Epithelial cell of proximal tubule (primary cell): ENCODE data around the gene COL4A2. TPM values are rescaled to one million over a fixed set of nuclear protein-coding genes. Genes with fewer than 3 reads are reported as not detected.
"Not testable (repeated sequence)": the region's sequence is repeated elsewhere in the genome, so short reads cannot be mapped to it uniquely, and the experiment has no call there.

Experiments used
- DNase-seq: peaks from one replicate; pipeline ENCODE4 v3.0.0-alpha.2; 2011; ENCODE audit warnings: low read depth
- H3K4me3 ChIP-seq: 2 replicates; pipeline ENCODE4 v1.5.1; 2011; ENCODE audit warnings: low read depth, mild to moderate bottlenecking, low read length
- CTCF ChIP-seq: conservative IDR thresholded peaks from 2 replicates; pipeline ENCODE4 v1.5.1; 2012; ENCODE audit warnings: low read depth, mild to moderate bottlenecking, low read length
- total RNA-seq: library from RNA; depleted of rRNA; stranded (reverse); fragments of >200 nt; gene quantifications from 2 replicates; pipeline ENCODE4 v1.2.3, GENCODE V29; 2015

The COL4A2 gene
- total RNA-seq, 1 donor from 2014 or later = 728 TPM

- H3K4me3 ChIP-seq = no peak overlapping the region
- no peak for TF ChIP-seq CTCF
- DNase-seq = no peak
Measured at GRCh38 chr13:110528911-110529310, 221.8 kb downstream of the COL4A2 start.

DNA sequence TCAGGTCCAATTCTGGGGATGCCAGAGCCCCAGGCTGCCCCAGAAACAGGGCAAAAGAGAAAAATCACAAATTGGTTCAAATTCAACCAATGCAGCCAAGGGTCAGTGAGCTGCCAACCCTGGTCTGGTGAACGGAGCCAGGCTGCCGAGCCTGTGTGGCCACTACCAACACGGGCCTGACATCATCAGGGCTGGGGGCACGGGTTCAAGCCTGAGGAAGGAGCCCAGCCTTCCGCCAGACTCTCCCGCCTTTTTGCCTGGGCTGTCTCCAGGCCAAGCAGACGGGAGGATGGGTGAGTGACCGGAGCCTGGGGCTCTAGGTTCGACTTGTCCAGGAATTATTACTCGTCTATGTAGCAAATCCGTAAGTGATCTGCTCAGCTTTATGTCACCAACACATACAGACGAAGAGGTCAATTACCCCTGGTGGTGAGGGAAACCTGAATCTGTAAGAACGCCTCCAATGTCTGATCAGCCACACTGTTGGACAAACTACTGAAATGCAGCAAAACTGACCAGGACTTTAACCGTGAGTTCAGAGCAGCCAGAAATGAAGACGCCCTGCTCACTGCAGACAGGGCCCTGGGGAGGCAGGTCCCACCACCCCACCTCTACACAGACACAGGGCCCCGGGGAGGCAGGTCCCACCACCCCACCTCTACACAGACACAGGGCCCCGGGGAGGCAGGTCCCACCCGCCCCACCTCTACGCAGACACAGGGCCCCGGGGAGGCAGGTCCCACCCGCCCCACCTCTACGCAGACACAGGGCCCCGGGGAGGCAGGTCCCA, 222.6 kb downstream of the COL4A2 start:
- no peak overlapping the region for H3K4me3 ChIP-seq
- DNase-seq = no peak
- TF ChIP-seq CTCF = no peak

- H3K4me3 ChIP-seq = no peak overlapping the region
- TF ChIP-seq CTCF = no peak
- DNase-seq = no peak
Measured at GRCh38 chr13:110531100-110531499, 224.0 kb downstream of the COL4A2 start.

GRCh38 chr13:110531671-110532083, 224.6 kb downstream of the COL4A2 start:
- no peak for DNase-seq
- no peak overlapping the region for H3K4me3 ChIP-seq
- no peak for TF ChIP-seq CTCF

GRCh38 chr13:110532258-110532657, 225.2 kb downstream of the COL4A2 start:
- DNase-seq, H3K4me3 ChIP-seq: not testable (repeated sequence)

DNA sequence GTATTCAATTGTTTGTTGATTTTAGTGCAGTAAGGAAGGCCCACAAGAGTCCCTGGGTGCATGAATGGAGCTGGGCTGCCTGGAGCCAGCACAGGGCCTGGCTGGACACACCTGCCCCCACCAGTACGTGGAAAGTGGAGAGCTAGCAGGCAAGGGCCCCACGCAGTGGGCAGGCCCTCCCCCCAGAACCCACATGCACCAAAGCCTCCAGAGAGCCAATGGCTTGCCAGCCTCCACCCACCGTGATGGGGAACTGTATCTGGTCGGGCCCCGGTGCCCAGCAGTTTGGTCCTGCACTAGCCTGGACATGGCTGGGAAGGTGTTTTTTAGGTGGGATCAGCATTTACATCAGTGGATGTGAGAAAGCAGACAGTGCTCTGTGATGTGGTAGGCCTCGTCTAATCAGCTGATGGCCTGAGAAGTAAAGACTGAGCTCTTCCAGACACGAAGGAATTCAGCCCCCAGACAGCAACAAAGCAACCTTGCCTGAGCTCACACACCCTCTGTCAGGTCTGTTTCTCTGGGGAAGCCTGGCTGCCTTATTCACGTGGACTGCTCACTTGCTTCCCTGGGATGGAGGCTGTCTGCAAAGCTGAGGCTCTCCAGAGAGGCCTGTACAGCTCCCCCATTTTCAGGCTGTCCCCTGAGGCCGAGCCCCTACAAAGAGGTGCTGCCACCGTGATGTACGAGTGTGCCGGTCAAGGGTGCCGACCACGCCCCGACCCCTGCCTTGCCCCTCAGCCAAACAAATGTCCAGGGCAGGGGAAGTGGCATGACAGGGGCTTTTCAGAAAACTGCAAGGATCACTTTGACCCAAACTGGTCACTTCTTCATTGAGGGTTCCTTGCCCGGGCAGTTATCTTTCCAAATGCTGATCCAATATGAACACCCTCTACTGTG, 226.9 kb downstream of the COL4A2 start:
- no peak for TF ChIP-seq CTCF
- H3K4me3 ChIP-seq = no peak overlapping the region
- no peak for DNase-seq

GRCh38 chr13:110535526-110535925, 228.4 kb downstream of the COL4A2 start:
- H3K4me3 ChIP-seq = no peak overlapping the region
- no peak for TF ChIP-seq CTCF
- DNase-seq = no peak
